HepG2 (cell line): Measurements from ENCODE around the gene GPC3. TPM values are rescaled to one million over a fixed set of nuclear protein-coding genes. Genes with fewer than 3 reads are reported as not detected.

Source experiments
- ATAC-seq: fragments of 200-7000 bp; cut with Tn5 transposase; 3 replicates; pipeline ENCODE4 v1.9.1; 2020; ENCODE audit warnings: mild to moderate bottlenecking, moderate library complexity
- BruUV-seq: library from RNA; stranded (reverse); fragments of 400-500 nt; replicated peaks from 2 replicates; lab custom pipeline; 2021; lab: Mats Ljungman, UMichigan
- CTCF ChIA-PET: fragments of 300-600 bp; formaldehyde crosslinking; extraction: SDS; loops from one replicate; lab custom pipeline; 2021; ENCODE audit warnings: low total read pairs, inconsistent platforms, low intra/inter-chr PET ratio; lab: Yijun Ruan, JAX
- POLR2A ChIA-PET: fragments of 350-600 bp; sonication (Branson Sonifier 250); formaldehyde crosslinking; loops from one replicate; lab custom pipeline; 2020; ENCODE audit warnings: antibody characterized with exemption, inconsistent platforms; lab: Yijun Ruan, JAX
- DNase-seq: peaks from one replicate; pipeline ENCODE4 v3.0.0-alpha.2; 2015; ENCODE audit warnings: low spot score
- FAIRE-seq: peaks from 3 replicates; lab custom pipeline; 2011; peaks lifted over from hg19 to GRCh38; lab: Jason Lieb, UNC
- H2AFZ ChIP-seq: one replicate; pipeline ENCODE4 v1.6.1; 2011; ENCODE audit warnings: low read length, inconsistent platforms
- H3K27ac ChIP-seq: fragments of 300-600 bp; 3 replicates; pipeline ENCODE4 v1.8.0; 2011; ENCODE audit warnings: mixed run types, mild to moderate bottlenecking, mixed read lengths, low read length, inconsistent platforms; ENCODE audit not compliant: insufficient read depth; ENCODE audit errors: extremely low read length
- H3K27me3 ChIP-seq, 2 experiments: fragments of 200-600 bp in 1 of 2; 2 replicates in 1 of 2; 3 replicates in 1 of 2; pipeline versions ENCODE4 v1.6.0 to v1.8.0; 2011; ENCODE audit warnings: low read length in 2 of 2, mild to moderate bottlenecking in 2 of 2, moderate library complexity in 2 of 2, inconsistent platforms in 1 of 2; ENCODE audit not compliant: insufficient read depth in 2 of 2, control insufficient read depth in 1 of 2
- H3K36me3 ChIP-seq, 2 experiments: fragments of 200-600 bp in 1 of 2; replicated peaks in 1 of 2; 2 replicates in 1 of 2; 3 replicates in 1 of 2; pipeline versions ENCODE4 v1.5.1 to v1.8.0; 2011; ENCODE audit warnings: low read length in 2 of 2, inconsistent platforms in 1 of 2; ENCODE audit not compliant: insufficient read depth in 2 of 2, control insufficient read depth in 1 of 2
- H3K4me1 ChIP-seq: 2 replicates; pipeline ENCODE4 v1.5.1; 2012; ENCODE audit warnings: low read length, inconsistent platforms; ENCODE audit not compliant: insufficient read depth
- H3K4me2 ChIP-seq: 2 replicates; pipeline ENCODE4 v1.6.0; 2011; ENCODE audit warnings: low read depth, low read length, inconsistent platforms
- H3K4me3 ChIP-seq, 3 experiments: fragments of 200-600 bp in 1 of 3; sonication (generic), shearing (Covaris generic) in 1 of 3; replicated peaks in 1 of 3; 2 replicates each; pipeline ENCODE4 v1.5.1; 2011 to 2016; ENCODE audit warnings: low read length in 3 of 3, inconsistent platforms in 2 of 3, low read depth in 2 of 3, mild to moderate bottlenecking in 2 of 3, control low read depth in 1 of 3, mixed read lengths in 1 of 3; ENCODE audit not compliant: insufficient read depth in 1 of 3
- H3K79me2 ChIP-seq: one replicate; pipeline ENCODE4 v1.6.1; 2011; ENCODE audit warnings: low read length, inconsistent platforms; ENCODE audit not compliant: insufficient read depth
- H3K9ac ChIP-seq: 2 replicates; pipeline ENCODE4 v1.6.0; 2011; ENCODE audit warnings: mild to moderate bottlenecking, low read depth, low read length, inconsistent platforms; ENCODE audit not compliant: insufficient read depth
- H3K9me3 ChIP-seq: 2 replicates; pipeline ENCODE4 v1.5.1; 2012; ENCODE audit warnings: mild to moderate bottlenecking, low read length
- H4K20me1 ChIP-seq: 2 replicates; pipeline ENCODE4 v1.6.0; 2011; ENCODE audit warnings: inconsistent platforms, mild to moderate bottlenecking, low read length, moderate library complexity; ENCODE audit not compliant: insufficient read depth
- CEBPB ChIP-seq: IDR thresholded peaks from 2 replicates; pipeline ENCODE4 v1.6.1; 2011; ENCODE audit warnings: low read depth, low read length, improper control_type of control experiment, borderline replicate concordance
- CEBPG ChIP-seq: IDR thresholded peaks from 2 replicates; pipeline ENCODE4 v1.6.1; 2016
- FOXM1 ChIP-seq: sonication (generic); formaldehyde crosslinking; IDR thresholded peaks from 2 replicates; pipeline ENCODE4 v1.5.0; 2020; ENCODE audit warnings: missing genetic modification reagents
- GTF2F1 ChIP-seq: fragments of 150-350 bp; IDR thresholded peaks from 2 replicates; pipeline ENCODE4 v1.6.1; 2014; ENCODE audit warnings: low read length
- HOXA5 ChIP-seq: sonication (generic); formaldehyde crosslinking; IDR thresholded peaks from 2 replicates; pipeline ENCODE4 v1.4.0; 2020; ENCODE audit warnings: missing genetic modification reagents
- KLF6 ChIP-seq: IDR thresholded peaks from 2 replicates; pipeline ENCODE4 v1.8.0; 2016; ENCODE audit warnings: missing biosample characterization, missing genetic modification reagents
- KLF9 ChIP-seq: IDR thresholded peaks from 2 replicates; pipeline ENCODE4 v1.6.1; 2016; ENCODE audit warnings: low read depth
- MED13 ChIP-seq: sonication (generic); formaldehyde crosslinking; IDR thresholded peaks from 2 replicates; pipeline ENCODE4 v1.5.0; 2020; ENCODE audit warnings: missing genetic modification reagents
- MIER3 ChIP-seq: IDR thresholded peaks from 2 replicates; pipeline ENCODE4 v1.6.1; 2016; ENCODE audit warnings: missing compliant biosample characterization, borderline replicate concordance
- SOX5 ChIP-seq: IDR thresholded peaks from 2 replicates; pipeline ENCODE4 v1.6.1; 2016; ENCODE audit warnings: borderline replicate concordance
- ZGPAT ChIP-seq: IDR thresholded peaks from 2 replicates; pipeline ENCODE4 v1.6.1; 2016; ENCODE audit warnings: mild to moderate bottlenecking
- ZMYM3 ChIP-seq: sonication (generic); formaldehyde crosslinking; IDR thresholded peaks from 2 replicates; pipeline ENCODE4 v1.5.1; 2020; ENCODE audit warnings: mild to moderate bottlenecking, missing genetic modification reagents
- ZNF362 ChIP-seq: sonication (generic); formaldehyde crosslinking; IDR thresholded peaks from 2 replicates; pipeline ENCODE4 v1.4.0; 2020; ENCODE audit warnings: missing genetic modification reagents, mild to moderate bottlenecking, borderline replicate concordance
- ZNF382 ChIP-seq: sonication (generic); formaldehyde crosslinking; IDR thresholded peaks from 2 replicates; pipeline ENCODE4 v1.5.0; 2020; ENCODE audit warnings: missing genetic modification reagents, mild to moderate bottlenecking, borderline replicate concordance
- WGBS: methylation state at CpG from one replicate; pipeline ENCODE4 v1.1.6; 2017; ENCODE audit warnings: low lambda C conversion rate; 5-methylcytosine and 5-hydroxymethylcytosine counted together
- in situ Hi-C: cut with HindIII; loops from 2 replicates; pipeline ENCODE4 v1.10.0; 2017; ENCODE audit warnings: low pct_unique_long_range_greater_than_20kb; ENCODE audit not compliant: extremely low pct_ligation_motif_present
- intact Hi-C: fragments of 100-400 bp; cut with micrococcal nuclease; formaldehyde crosslinking; loops from one replicate; pipeline ENCODE4 v1.10.0; 2022; ENCODE audit not compliant: unreplicated experiment
- polyA plus RNA-seq, 8 experiments: library from polyadenylated mRNA; depleted of rRNA in 3 of 8; stranded (reverse) in 7 of 8; unstranded in 1 of 8; fragments of >200 nt; fragmentation: Illumina TruSeq in 4 of 8; extraction: Trizol in 4 of 8; gene quantifications; 2 replicates each; pipeline versions ENCODE4 v1.2.1 to v1.2.3, GENCODE V29; 2011 to 2016; ENCODE audit warnings: low read depth in 4 of 8, missing spikeins in 1 of 8, mixed read lengths in 1 of 8; ENCODE audit not compliant: insufficient read depth in 1 of 8
- total RNA-seq, 5 experiments: library from RNA; depleted of rRNA; stranded (reverse); fragments of >200 nt; fragmentation: Illumina TruSeq; extraction: Trizol; gene quantifications; 2 replicates each; pipeline ENCODE4 v1.2.3, GENCODE V29; 2016; ENCODE audit warnings: low read depth in 1 of 5

Gene GPC3
- total and polyA plus RNA-seq, 2 of the 13 experiments (the other 11 are each of a cell fraction or from before 2014, with no cell fraction given): 1,799 to 3,263 TPM

- POLR2A ChIA-PET: interaction anchor here (1.0 to 8.5 kb wide), 4 partner anchors 18 to 43 kb away, joined by 3 to 216 read pairs (median 5); partner anchors contain the start of gene GPC3
- in situ Hi-C loops: loop anchor here (5.0 kb wide), 1 partner anchor 43 kb away; no protein-coding TSS in a partner anchor
- Histone ChIP-seq H3K4me1 (peaks cover 65% of the 10 kb centered on the region), H4K20me1 (no peaks in the 10 kb centered on the region), H3K36me3 (no peaks in the 10 kb centered on the region), H3K79me2 (peaks cover 36% of the 10 kb centered on the region), H3K9ac (no peak overlapping the region), H3K27me3 (no peaks in the 10 kb centered on the region), H3K4me2 (peak overlapping the region; percentile 68; the same call in 1 of the 2 replicates), H3K27ac (peak overlapping the region; percentile 77), H2AFZ (no peak overlapping the region), H3K4me3 (no peak overlapping the region), H3K9me3 (no peaks in the 10 kb centered on the region)
- CTCF ChIA-PET: no interaction called here
- DNase-seq (no peak), FAIRE-seq (no peak), ATAC-seq (no peak)
- intact Hi-C loops: loop anchor here (10.0 kb wide), 1 partner anchor 200 kb away; no protein-coding TSS in a partner anchor
- BruUV-seq: no TSS peak
- TF ChIP-seq HOXA5 (CRISPR knock-in tag) (no peak), CEBPB (peak; percentile 55; the same call in 1 of the 2 replicates), CEBPG (CRISPR knock-in tag) (peak; percentile 68)
Observed at GRCh38 chrX:134024686-134025377, 39.4 kb upstream of the GPC3 start.

- ATAC-seq: peak; percentile 58
- CTCF ChIA-PET: no interaction called here
- WGBS: 0% methylated on average over 4 of the region's 4 CpGs
- in situ Hi-C loops (loop anchor here (5.0 kb wide), 1 partner anchor 42 kb away; no protein-coding TSS in a partner anchor), intact Hi-C loops (loop anchor here (10.0 kb wide), 1 partner anchor 199 kb away; no protein-coding TSS in a partner anchor)
- Histone ChIP-seq H2AFZ (no peak overlapping the region), H3K4me2 (peak overlapping the region; percentile 56), H3K27me3 (no peaks in the 10 kb centered on the region), H3K4me1 (peaks cover 74% of the 10 kb centered on the region), H3K79me2 (peaks cover 40% of the 10 kb centered on the region), H3K4me3 (peak overlapping the region in 1 of 3 experiments; percentile 33; a peak in 2 of 6 replicates), H3K9me3 (no peaks in the 10 kb centered on the region), H3K27ac (peak overlapping the region; percentile 77), H4K20me1 (no peaks in the 10 kb centered on the region), H3K9ac (no peak overlapping the region), H3K36me3 (no peaks in the 10 kb centered on the region)
- peak; percentile 42 for FAIRE-seq
- no TSS peak for BruUV-seq
- DNase-seq: peak; percentile 92
- POLR2A ChIA-PET: interaction anchor here (1.3 to 8.5 kb wide), 4 partner anchors 28 to 51 kb away, joined by 5 to 216 read pairs (median 15); partner anchors contain the start of gene GPC3
- TF ChIP-seq GTF2F1 (no peak), MIER3 (CRISPR knock-in tag) (peak; percentile 78; the same call in 1 of the 2 replicates), ZNF362 (peak; percentile 18; the same call in 1 of the 2 replicates), MED13 (CRISPR knock-in tag) (peak; percentile 97), ZGPAT (CRISPR knock-in tag) (peak; percentile 76; the same call in 1 of the 2 replicates), ZMYM3 (peak; percentile 36; the same call in 1 of the 2 replicates), ZNF382 (CRISPR knock-in tag) (no peak), KLF9 (CRISPR knock-in tag) (no peak), SOX5 (CRISPR knock-in tag) (peak; percentile 83; the same call in 1 of the 2 replicates), KLF6 (CRISPR knock-in tag) (peak; percentile 49; the same call in 1 of the 2 replicates), FOXM1 (CRISPR knock-in tag) (no peak), CEBPB (peak; percentile 81; the same call in 1 of the 2 replicates)
Observed at GRCh38 chrX:134023851-134024281, 38.5 kb upstream of the GPC3 start.
